OCI-LY7 (cell line): ENCODE measurements around the gene TM9SF3. TPM values are rescaled to one million over a fixed set of nuclear protein-coding genes. Genes with fewer than 3 reads are reported as not detected.

Experiments used
- BruUV-seq: library from RNA; stranded (reverse); fragments of 400-500 nt; replicated peaks from 2 replicates; lab custom pipeline; 2021; lab: Mats Ljungman, UMichigan
- CTCF ChIA-PET: fragments of 300-600 bp; sonication (Branson Sonifier 250); formaldehyde crosslinking; loops from one replicate; lab custom pipeline; 2022; ENCODE audit warnings: antibody characterized with exemption; ENCODE audit not compliant: unreplicated experiment; lab: Charles Lee
- POLR2A ChIA-PET: fragments of 300-600 bp; sonication (Branson Sonifier 250); formaldehyde crosslinking; loops from one replicate; lab custom pipeline; 2022; ENCODE audit warnings: antibody characterized with exemption; lab: Charles Lee
- DNase-seq: peaks from one replicate; pipeline ENCODE4 v3.0.0-alpha.2; 2015; ENCODE audit warnings: low spot score
- H2AFZ ChIP-seq: fragments of 200-600 bp; sonication (generic), shearing (Covaris generic); 2 replicates; pipeline ENCODE4 v1.6.1; 2014; ENCODE audit warnings: mild to moderate bottlenecking, antibody characterized with exemption, low read length, moderate library complexity
- H3K27ac ChIP-seq: fragments of 200-600 bp; sonication (generic); 2 replicates; pipeline ENCODE4 v1.5.1; 2014; ENCODE audit warnings: mixed run types, low read depth, mild to moderate bottlenecking, moderate library complexity, low read length, inconsistent platforms; ENCODE audit not compliant: poor library complexity, severe bottlenecking
- H3K36me3 ChIP-seq: fragments of 200-600 bp; sonication (generic); 2 replicates; pipeline ENCODE4 v1.6.1; 2014; ENCODE audit warnings: mild to moderate bottlenecking, antibody characterized with exemption, low read length, moderate library complexity, mixed read lengths; ENCODE audit not compliant: insufficient read depth
- H3K4me1 ChIP-seq: fragments of 200-600 bp; sonication (generic); 2 replicates; pipeline ENCODE4 v1.5.1; 2014; ENCODE audit warnings: mild to moderate bottlenecking, low read length; ENCODE audit not compliant: insufficient read depth, poor library complexity, severe bottlenecking
- H3K4me2 ChIP-seq: fragments of 200-600 bp; sonication (generic); 2 replicates; pipeline ENCODE4 v1.6.1; 2014; ENCODE audit warnings: mild to moderate bottlenecking, low read length
- H3K4me3 ChIP-seq: fragments of 200-600 bp; sonication (generic); 2 replicates; pipeline ENCODE4 v1.5.1; 2014; ENCODE audit warnings: mild to moderate bottlenecking, low read depth, low read length; ENCODE audit not compliant: poor library complexity, severe bottlenecking
- H3K79me2 ChIP-seq: fragments of 200-600 bp; sonication (generic); 2 replicates; pipeline ENCODE4 v1.6.1; 2016; ENCODE audit warnings: low read depth, mild to moderate bottlenecking, low read length, moderate library complexity, mixed read lengths; ENCODE audit not compliant: insufficient read depth
- H3K9me2 ChIP-seq: fragments of 200-600 bp; sonication (generic); 2 replicates; pipeline ENCODE4 v1.6.1; 2016; ENCODE audit warnings: mild to moderate bottlenecking, low read length, mixed read lengths; ENCODE audit not compliant: insufficient read depth
- H3K9me3 ChIP-seq: fragments of 200-600 bp; sonication (generic); 2 replicates; pipeline ENCODE4 v1.6.1; 2014; ENCODE audit warnings: mild to moderate bottlenecking, mixed run types, low read length, mixed read lengths
- H4K20me1 ChIP-seq: fragments of 200-600 bp; sonication (generic); 2 replicates; pipeline ENCODE4 v1.6.1; 2014; ENCODE audit warnings: mild to moderate bottlenecking, antibody characterized with exemption, low read length, moderate library complexity, mixed read lengths; ENCODE audit not compliant: insufficient read depth
- EZH2phosphoT487 ChIP-seq: fragments of 200-600 bp; sonication (generic); IDR thresholded peaks from 2 replicates; pipeline ENCODE4 v1.6.1; 2018; ENCODE audit warnings: low read depth, borderline replicate concordance, mild to moderate bottlenecking, mixed run types, antibody characterized with exemption, low read length, moderate library complexity, mixed read lengths
- intact Hi-C: fragments of 100-400 bp; cut with micrococcal nuclease; formaldehyde crosslinking; loops from one replicate; pipeline ENCODE4 v1.10.0; 2022; ENCODE audit not compliant: unreplicated experiment
- total RNA-seq, 2 experiments: library from RNA; depleted of rRNA in 1 of 2; stranded (reverse); fragments of >200 nt in 1 of 2; shearing (Covaris generic) in 1 of 2; gene quantifications; 2 replicates each; pipeline ENCODE4 v1.2.3, GENCODE V29; 2014 to 2022
- TF ChIP-seq, protein P1 (sequence below): fragments of 200-600 bp; sonication (generic); conservative IDR thresholded peaks from 2 replicates; pipeline ENCODE4 v1.5.1; 2014; ENCODE audit warnings: mild to moderate bottlenecking, antibody characterized with exemption, low read length, moderate library complexity, mixed read lengths

Gene TM9SF3
- total RNA-seq, 2 experiments from 2014 or later = 23.0 to 88.8 TPM

DNA sequence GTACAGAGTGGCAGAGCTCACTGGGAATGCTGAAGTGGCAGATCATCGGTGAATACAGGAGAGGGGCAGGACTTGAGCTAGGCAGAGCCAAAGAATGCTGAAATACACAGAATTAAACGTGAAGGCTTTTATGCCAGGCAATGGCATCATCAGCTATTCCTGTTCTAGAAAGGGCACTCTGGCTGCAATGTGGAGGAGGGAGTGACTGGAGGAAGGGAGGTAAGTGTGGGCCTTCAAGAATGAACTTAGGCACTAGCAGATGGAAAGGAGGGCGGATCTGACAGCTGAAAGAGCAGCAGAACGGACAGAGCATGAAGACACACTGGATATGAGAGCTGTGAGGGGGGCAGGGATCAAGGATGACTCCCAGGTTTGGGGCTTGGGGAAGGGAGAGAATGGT lies 12.0 kb upstream of the TM9SF3 start:
- Histone ChIP-seq H4K20me1 (no peaks in the 10 kb centered on the region), H3K4me2 (no peak overlapping the region), H2AFZ (no peak overlapping the region), H3K27ac (no peak overlapping the region), H3K79me2 (no peaks in the 10 kb centered on the region), H3K4me3 (no peak overlapping the region), H3K9me2 (no peaks in the 10 kb centered on the region), H3K9me3 (no peaks in the 10 kb centered on the region), H3K36me3 (peaks cover 99% of the 10 kb centered on the region), H3K4me1 (no peaks in the 10 kb centered on the region)
- DNase-seq = no peak
- CTCF ChIA-PET = no interaction called here
- POLR2A ChIA-PET = interaction anchor here (0.6 kb wide), 1 partner anchor 58 kb away, joined by 3 read pairs; no protein-coding TSS in a partner anchor
- BruUV-seq = no TSS peak
- intact Hi-C loops = no loop called here
- TF ChIP-seq EZH2phosphoT487 = no peak
- TF ChIP-seq, protein P1, sequence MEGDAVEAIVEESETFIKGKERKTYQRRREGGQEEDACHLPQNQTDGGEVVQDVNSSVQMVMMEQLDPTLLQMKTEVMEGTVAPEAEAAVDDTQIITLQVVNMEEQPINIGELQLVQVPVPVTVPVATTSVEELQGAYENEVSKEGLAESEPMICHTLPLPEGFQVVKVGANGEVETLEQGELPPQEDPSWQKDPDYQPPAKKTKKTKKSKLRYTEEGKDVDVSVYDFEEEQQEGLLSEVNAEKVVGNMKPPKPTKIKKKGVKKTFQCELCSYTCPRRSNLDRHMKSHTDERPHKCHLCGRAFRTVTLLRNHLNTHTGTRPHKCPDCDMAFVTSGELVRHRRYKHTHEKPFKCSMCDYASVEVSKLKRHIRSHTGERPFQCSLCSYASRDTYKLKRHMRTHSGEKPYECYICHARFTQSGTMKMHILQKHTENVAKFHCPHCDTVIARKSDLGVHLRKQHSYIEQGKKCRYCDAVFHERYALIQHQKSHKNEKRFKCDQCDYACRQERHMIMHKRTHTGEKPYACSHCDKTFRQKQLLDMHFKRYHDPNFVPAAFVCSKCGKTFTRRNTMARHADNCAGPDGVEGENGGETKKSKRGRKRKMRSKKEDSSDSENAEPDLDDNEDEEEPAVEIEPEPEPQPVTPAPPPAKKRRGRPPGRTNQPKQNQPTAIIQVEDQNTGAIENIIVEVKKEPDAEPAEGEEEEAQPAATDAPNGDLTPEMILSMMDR = no peak

DNA sequence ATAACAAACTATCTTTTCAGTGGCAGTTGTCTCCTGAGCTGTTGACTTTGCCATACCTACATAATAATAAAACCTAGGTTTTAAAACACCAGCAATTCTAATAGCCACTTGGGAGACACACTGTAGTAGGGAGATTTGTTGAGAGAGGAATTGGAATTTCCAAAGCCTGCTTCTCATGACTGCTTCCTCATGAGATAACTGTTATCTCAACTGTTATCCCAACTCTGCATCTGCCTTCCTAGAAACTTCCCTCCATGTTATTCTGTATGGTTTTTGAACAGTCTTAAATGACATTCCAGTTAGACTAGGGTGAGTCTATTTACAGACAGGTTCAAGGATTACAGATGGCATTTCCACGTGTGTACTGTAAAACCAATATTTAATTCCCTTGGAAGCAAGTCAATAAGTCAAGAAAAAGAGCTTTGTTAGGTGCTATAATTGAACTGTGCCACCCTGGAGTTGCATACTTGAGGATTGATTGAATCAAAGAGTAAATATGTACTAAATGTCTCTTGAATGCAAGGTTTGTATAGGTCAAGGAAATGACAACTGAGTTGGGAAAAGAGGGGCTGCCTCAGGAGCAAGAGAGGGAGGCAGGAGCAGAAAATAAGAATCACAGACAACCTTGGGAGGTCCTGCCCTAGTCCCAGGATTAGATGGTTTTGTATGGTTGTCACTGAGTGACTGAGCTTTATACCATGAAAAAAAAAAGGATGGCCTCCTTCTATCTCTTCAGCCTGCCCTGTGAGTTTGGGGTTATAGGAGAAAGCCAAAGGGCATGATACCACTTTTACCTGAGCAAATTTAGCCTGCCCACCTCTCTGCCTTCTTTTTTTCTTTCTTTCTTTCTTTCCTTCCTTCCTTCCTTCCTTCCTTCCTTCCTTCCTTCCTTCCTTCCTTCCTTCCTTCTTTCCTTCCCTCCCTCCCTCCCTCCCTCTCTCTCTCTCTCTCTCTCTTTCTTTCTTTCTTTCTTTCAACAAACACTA lies 9.9 kb upstream of the TM9SF3 start:
- Histone ChIP-seq H3K9me3 (no peaks in the 10 kb centered on the region), H3K27ac (no peak overlapping the region), H3K4me1 (no peaks in the 10 kb centered on the region), H3K4me3 (no peak overlapping the region), H4K20me1 (no peaks in the 10 kb centered on the region), H3K9me2 (no peaks in the 10 kb centered on the region), H3K4me2 (no peak overlapping the region), H2AFZ (no peak overlapping the region), H3K79me2 (no peaks in the 10 kb centered on the region), H3K36me3 (peaks cover 97% of the 10 kb centered on the region)
- DNase-seq = no peak
- TF ChIP-seq, protein P1 = no peak
- no peak for TF ChIP-seq EZH2phosphoT487
- no TSS peak for BruUV-seq
- intact Hi-C loops = no loop called here
- ChIA-PET POLR2A (no interaction called here), CTCF (no interaction called here)

DNA sequence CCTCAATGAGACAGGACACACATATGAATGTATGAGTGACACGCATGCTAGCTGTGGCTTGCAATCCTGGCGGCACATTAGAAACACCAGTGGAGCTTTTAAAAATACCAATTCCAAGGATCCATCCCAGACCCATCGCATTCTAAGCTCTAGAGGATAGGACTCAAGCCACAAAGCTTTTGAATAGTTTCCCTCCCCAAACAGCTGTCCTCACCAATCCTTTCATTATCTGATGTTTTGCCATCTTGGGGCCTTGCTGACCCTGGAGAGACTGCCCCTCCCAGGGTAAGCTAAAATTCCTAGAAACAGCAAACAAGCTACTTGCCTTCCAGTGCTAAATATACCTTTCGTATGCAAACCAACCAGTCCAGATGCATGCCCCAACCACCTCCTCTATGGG lies 8.9 kb upstream of the TM9SF3 start:
- intact Hi-C loops = no loop called here
- TF ChIP-seq EZH2phosphoT487 = no peak
- Histone ChIP-seq H3K9me2 (no peaks in the 10 kb centered on the region), H3K36me3 (peaks cover 97% of the 10 kb centered on the region), H3K27ac (no peak overlapping the region), H2AFZ (no peak overlapping the region), H3K4me2 (no peak overlapping the region), H3K9me3 (no peaks in the 10 kb centered on the region), H3K79me2 (no peaks in the 10 kb centered on the region), H4K20me1 (no peaks in the 10 kb centered on the region), H3K4me3 (no peak overlapping the region), H3K4me1 (no peaks in the 10 kb centered on the region)
- BruUV-seq = no TSS peak
- ChIA-PET CTCF (interaction anchor here (0.6 kb wide), 1 partner anchor 169 kb away, joined by 3 read pairs; no protein-coding TSS in a partner anchor), POLR2A (interaction anchor here (0.6 kb wide), 1 partner anchor 682 kb away, joined by 3 read pairs; no protein-coding TSS in a partner anchor)
- no peak for DNase-seq
